PC-9 (cell line): Measurements from ENCODE around the gene APCDD1L. TPM values are rescaled to one million over a fixed set of nuclear protein-coding genes. Genes with fewer than 3 reads are reported as not detected.

Source experiments
- BruUV-seq: library from RNA; stranded (reverse); fragments of 400-500 nt; replicated peaks from 2 replicates; lab custom pipeline; 2021; lab: Mats Ljungman, UMichigan
- CTCF ChIA-PET: fragments of 300-600 bp; sonication (Branson Sonifier 250); formaldehyde crosslinking; loops from one replicate; lab custom pipeline; 2022; ENCODE audit warnings: antibody characterized with exemption; lab: Charles Lee
- POLR2A ChIA-PET: fragments of 300-600 bp; sonication (Branson Sonifier 250); formaldehyde crosslinking; loops from one replicate; lab custom pipeline; 2022; ENCODE audit warnings: antibody characterized with exemption; ENCODE audit not compliant: unreplicated experiment; lab: Charles Lee
- DNase-seq, 2 experiments: peaks; one replicate each; pipeline versions ENCODE4 v3.0.0 to v3.0.0-alpha.2; 2015 to 2022; ENCODE audit warnings: mixed read lengths in 1 of 2
- H2AFZ ChIP-seq: fragments of 200-600 bp; sonication (generic); 2 replicates; pipeline ENCODE4 v1.8.1; 2017; ENCODE audit warnings: antibody characterized with exemption
- H3F3A ChIP-seq: fragments of 200-600 bp; sonication (generic); 2 replicates; pipeline ENCODE4 v1.8.1; 2017; ENCODE audit warnings: antibody characterized with exemption, mild to moderate bottlenecking, low read depth; ENCODE audit not compliant: insufficient read depth
- H3K27ac ChIP-seq: fragments of 200-600 bp; sonication (generic); 2 replicates; pipeline ENCODE4 v1.6.1; 2016; ENCODE audit warnings: mixed run types
- H3K27me3 ChIP-seq: fragments of 200-600 bp; sonication (generic); 2 replicates; pipeline ENCODE4 v1.6.1; 2016; ENCODE audit warnings: low read depth, mixed run types; ENCODE audit not compliant: insufficient read depth
- H3K36me3 ChIP-seq: fragments of 200-600 bp; sonication (generic); 2 replicates; pipeline ENCODE4 v1.6.1; 2016; ENCODE audit warnings: low read depth, mixed run types
- H3K4me1 ChIP-seq: fragments of 200-600 bp; sonication (generic); replicated peaks from 2 replicates; pipeline ENCODE4 v1.6.1; 2016; ENCODE audit warnings: mixed run types; ENCODE audit not compliant: insufficient read depth
- H3K4me2 ChIP-seq: fragments of 200-600 bp; sonication (generic); 2 replicates; pipeline ENCODE4 v1.6.1; 2017; ENCODE audit warnings: mixed run types
- H3K4me3 ChIP-seq: fragments of 200-600 bp; sonication (generic); 2 replicates; pipeline ENCODE4 v1.6.1; 2016; ENCODE audit warnings: mixed run types
- H3K79me2 ChIP-seq: fragments of 200-600 bp; sonication (generic); 2 replicates; pipeline ENCODE4 v1.6.1; 2017; ENCODE audit warnings: low read depth, mixed run types
- H3K9me2 ChIP-seq: fragments of 200-600 bp; sonication (generic); 2 replicates; pipeline ENCODE4 v1.8.1; 2017; ENCODE audit warnings: mild to moderate bottlenecking; ENCODE audit not compliant: insufficient read depth
- H3K9me3 ChIP-seq: fragments of 200-600 bp; sonication (generic); 2 replicates; pipeline ENCODE4 v1.8.1; 2016; ENCODE audit warnings: low read depth; ENCODE audit not compliant: insufficient read depth
- H4K20me1 ChIP-seq: fragments of 200-600 bp; sonication (generic); 2 replicates; pipeline ENCODE4 v1.8.1; 2017; ENCODE audit not compliant: insufficient read depth
- EZH2 ChIP-seq: fragments of 200-600 bp; sonication (generic); IDR thresholded peaks from 2 replicates; pipeline ENCODE4 v1.8.0; 2017; ENCODE audit warnings: antibody characterized with exemption, low read depth
- intact Hi-C: fragments of 100-400 bp; cut with micrococcal nuclease; formaldehyde crosslinking; loops from one replicate; pipeline ENCODE4 v1.10.0; 2022; ENCODE audit not compliant: unreplicated experiment
- total RNA-seq: library from RNA; stranded (reverse); gene quantifications from 2 replicates; pipeline ENCODE4 v1.2.3, GENCODE V29; 2021
- TF ChIP-seq, protein P1 (sequence below): fragments of 200-600 bp; sonication (generic); conservative IDR thresholded peaks from 2 replicates; pipeline ENCODE4 v1.6.1; 2017; ENCODE audit warnings: mixed run types, antibody characterized with exemption, mild to moderate bottlenecking, moderate library complexity

The APCDD1L gene
- total RNA-seq, 1 experiment from 2014 or later, result 3.0 TPM

DNA sequence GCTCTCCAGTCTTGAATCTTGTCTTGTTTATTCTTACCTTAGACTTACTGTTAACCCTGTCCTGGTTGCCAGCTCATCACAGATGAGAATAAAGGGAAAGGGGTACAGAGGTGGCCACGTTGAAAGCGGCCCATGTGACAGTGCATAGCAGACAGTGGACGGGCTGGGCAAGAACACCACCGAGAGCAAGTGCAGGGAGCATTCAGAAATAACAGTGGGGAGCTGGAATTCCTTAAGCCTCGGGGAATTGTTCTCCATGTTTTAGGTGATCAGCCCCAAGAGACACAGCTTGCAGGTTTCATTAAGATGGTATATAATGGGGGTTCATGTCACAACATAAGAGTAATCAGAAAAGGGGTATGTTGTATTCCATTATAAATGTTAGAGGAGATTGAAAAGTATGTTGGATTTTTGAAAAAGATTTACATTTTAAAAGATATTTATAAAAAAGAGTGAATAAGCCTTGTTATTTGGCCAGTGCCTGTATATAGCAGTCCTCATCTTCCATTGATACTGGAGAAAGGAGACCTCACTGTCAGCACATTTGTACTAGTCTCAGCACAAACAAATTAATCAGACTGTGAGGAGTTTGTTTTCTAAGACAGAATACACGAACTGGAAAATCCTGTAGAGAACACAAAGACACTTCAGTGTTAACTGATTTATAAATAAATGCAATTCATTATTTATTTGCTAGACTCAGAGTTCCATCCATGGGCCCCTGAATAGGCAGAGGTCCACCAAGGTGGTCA, 90.8 kb downstream of the APCDD1L start:
- no peaks in the 10 kb centered on the region for H3K9me3 ChIP-seq
- H4K20me1 ChIP-seq, result peaks cover 14% of the 10 kb centered on the region
- intact Hi-C loops, result no loop called here
- peaks cover 52% of the 10 kb centered on the region for H3K79me2 ChIP-seq
- no peaks in the 10 kb centered on the region for H3K4me1 ChIP-seq
- DNase-seq, result no peak
- no TSS peak for BruUV-seq
- peaks cover 17% of the 10 kb centered on the region for H3F3A ChIP-seq
- H3K4me3 ChIP-seq, result no peak overlapping the region
- TF ChIP-seq, protein P1, sequence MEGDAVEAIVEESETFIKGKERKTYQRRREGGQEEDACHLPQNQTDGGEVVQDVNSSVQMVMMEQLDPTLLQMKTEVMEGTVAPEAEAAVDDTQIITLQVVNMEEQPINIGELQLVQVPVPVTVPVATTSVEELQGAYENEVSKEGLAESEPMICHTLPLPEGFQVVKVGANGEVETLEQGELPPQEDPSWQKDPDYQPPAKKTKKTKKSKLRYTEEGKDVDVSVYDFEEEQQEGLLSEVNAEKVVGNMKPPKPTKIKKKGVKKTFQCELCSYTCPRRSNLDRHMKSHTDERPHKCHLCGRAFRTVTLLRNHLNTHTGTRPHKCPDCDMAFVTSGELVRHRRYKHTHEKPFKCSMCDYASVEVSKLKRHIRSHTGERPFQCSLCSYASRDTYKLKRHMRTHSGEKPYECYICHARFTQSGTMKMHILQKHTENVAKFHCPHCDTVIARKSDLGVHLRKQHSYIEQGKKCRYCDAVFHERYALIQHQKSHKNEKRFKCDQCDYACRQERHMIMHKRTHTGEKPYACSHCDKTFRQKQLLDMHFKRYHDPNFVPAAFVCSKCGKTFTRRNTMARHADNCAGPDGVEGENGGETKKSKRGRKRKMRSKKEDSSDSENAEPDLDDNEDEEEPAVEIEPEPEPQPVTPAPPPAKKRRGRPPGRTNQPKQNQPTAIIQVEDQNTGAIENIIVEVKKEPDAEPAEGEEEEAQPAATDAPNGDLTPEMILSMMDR, result no peak
- no peak for TF ChIP-seq EZH2
- CTCF ChIA-PET, result interaction anchor here (0.5 kb wide), 2 partner anchors 27 to 423 kb away, joined by 3 read pairs; no protein-coding TSS in a partner anchor
- no peak overlapping the region for H3K4me2 ChIP-seq
- POLR2A ChIA-PET, result no interaction called here
- no peak overlapping the region for H2AFZ ChIP-seq
- peaks cover 8% of the 10 kb centered on the region; the same call in 1 of the 2 replicates for H3K36me3 ChIP-seq
- no peaks in the 10 kb centered on the region for H3K9me2 ChIP-seq
- H3K27me3 ChIP-seq, result no peaks in the 10 kb centered on the region
- H3K27ac ChIP-seq, result no peak overlapping the region

DNA sequence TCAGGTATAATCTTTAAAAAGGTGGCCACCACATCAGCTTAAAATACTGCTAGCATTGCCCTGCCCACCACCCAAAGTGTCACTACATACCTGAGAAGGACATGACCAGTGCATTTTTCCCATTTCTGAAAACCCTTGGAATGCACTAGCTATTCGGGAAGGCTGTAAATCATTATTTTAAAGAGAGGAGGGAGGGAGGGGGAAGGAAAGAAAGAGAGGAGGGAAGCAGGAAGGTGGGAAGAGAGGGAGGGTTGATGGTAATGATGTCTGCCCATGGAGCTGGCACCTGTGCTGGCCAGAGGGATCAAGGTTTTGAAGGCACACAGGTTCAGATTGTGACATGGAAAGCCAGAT, 93.7 kb downstream of the APCDD1L start:
- H3K4me1 ChIP-seq, result no peaks in the 10 kb centered on the region
- no peaks in the 10 kb centered on the region for H3K9me2 ChIP-seq
- intact Hi-C loops, result no loop called here
- H3F3A ChIP-seq, result peaks cover 20% of the 10 kb centered on the region
- TF ChIP-seq, protein P1, result no peak
- no peak for TF ChIP-seq EZH2
- no peak for DNase-seq
- peaks cover 10% of the 10 kb centered on the region for H3K36me3 ChIP-seq
- H3K27me3 ChIP-seq, result no peaks in the 10 kb centered on the region
- H3K4me2 ChIP-seq, result no peak overlapping the region
- H2AFZ ChIP-seq, result no peak overlapping the region
- CTCF ChIA-PET, result no interaction called here
- H3K79me2 ChIP-seq, result peaks cover 45% of the 10 kb centered on the region
- no peak overlapping the region for H3K4me3 ChIP-seq
- H3K9me3 ChIP-seq, result no peaks in the 10 kb centered on the region
- BruUV-seq, result no TSS peak
- peaks cover 16% of the 10 kb centered on the region for H4K20me1 ChIP-seq
- H3K27ac ChIP-seq, result no peak overlapping the region
- POLR2A ChIA-PET, result no interaction called here

DNA sequence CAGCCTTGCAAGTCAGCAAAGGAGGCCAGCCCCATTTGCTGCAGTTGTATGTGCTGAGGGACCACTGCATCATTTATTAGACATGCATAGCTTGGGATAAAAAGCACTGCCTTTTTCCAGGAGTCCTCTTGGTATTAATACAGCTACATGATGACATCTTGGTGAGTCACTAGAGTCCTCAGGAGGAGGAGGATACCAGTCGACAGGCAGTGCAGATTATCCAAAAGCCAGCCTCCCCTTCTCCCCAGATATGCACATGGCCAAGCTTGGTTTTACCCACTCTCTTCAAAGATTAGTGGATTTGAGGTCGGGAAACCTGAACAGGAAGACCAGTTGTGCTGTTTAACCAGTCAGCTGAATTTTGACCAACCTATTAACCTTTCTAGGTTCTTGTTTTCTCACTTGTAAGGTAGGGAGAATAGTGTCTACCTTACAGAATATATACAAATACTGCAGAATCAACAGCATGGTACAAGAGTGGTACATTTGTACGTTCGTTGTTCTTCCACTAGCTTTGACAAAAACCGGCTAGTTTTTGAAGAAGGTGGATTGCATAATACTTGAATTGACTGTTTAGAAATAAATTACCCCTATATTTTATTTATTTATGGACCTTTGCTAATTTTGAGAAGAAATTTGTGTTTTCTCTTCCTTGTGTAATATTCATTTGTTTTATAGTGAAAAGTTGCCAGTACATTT, 94.3 kb downstream of the APCDD1L start:
- no peak for DNase-seq
- Histone ChIP-seq H3K9me3 (no peaks in the 10 kb centered on the region), H3K9me2 (no peaks in the 10 kb centered on the region), H3K4me2 (no peak overlapping the region), H3K27me3 (no peaks in the 10 kb centered on the region), H4K20me1 (peaks cover 14% of the 10 kb centered on the region), H3K4me1 (no peaks in the 10 kb centered on the region), H2AFZ (no peak overlapping the region), H3K27ac (no peak overlapping the region), H3K4me3 (no peak overlapping the region), H3K79me2 (peaks cover 45% of the 10 kb centered on the region), H3K36me3 (peaks cover 16% of the 10 kb centered on the region), H3F3A (peaks cover 16% of the 10 kb centered on the region; the same call in 1 of the 2 replicates)
- BruUV-seq, result no TSS peak
- TF ChIP-seq, protein P1, result no peak
- no peak for TF ChIP-seq EZH2
- CTCF ChIA-PET, result no interaction called here
- intact Hi-C loops, result no loop called here
- POLR2A ChIA-PET, result interaction anchor here (0.7 kb wide), 1 partner anchor 767 kb away, joined by 3 read pairs; no protein-coding TSS in a partner anchor
